ENCODE results near the gene ULBP2.
"Not testable (repeated sequence)": the region's sequence is repeated elsewhere in the genome, so short reads cannot be mapped to it uniquely, and the experiment has no call there.

ULBP2 gene

GRCh38 chr6:149953934-149954327 is 12.1 kb downstream of the ULBP2 start:
- not testable (repeated sequence) for DNase-seq

GRCh38 chr6:149954328-149954983 is 12.6 kb downstream of the ULBP2 start:
- DNase-seq: not testable (repeated sequence)

GRCh38 chr6:149954984-149955653 is 13.3 kb downstream of the ULBP2 start:
- not testable (repeated sequence) for DNase-seq

- not testable (repeated sequence) for DNase-seq
Measured at GRCh38 chr6:149955654-149956317, 14.0 kb downstream of the ULBP2 start.

GRCh38 chr6:149958124-149958523 is 16.3 kb downstream of the ULBP2 start:
- not testable (repeated sequence) for DNase-seq

GRCh38 chr6:149959806-149960205 is 18.0 kb downstream of the ULBP2 start:
- not testable (repeated sequence) for DNase-seq

- DNase-seq: no peak
Measured at GRCh38 chr6:149960488-149960887, 18.7 kb downstream of the ULBP2 start.

GRCh38 chr6:149961728-149962425 is 20.1 kb downstream of the ULBP2 start:
- DNase-seq: no peak

GRCh38 chr6:149962461-149963211 is 20.8 kb downstream of the ULBP2 start:
- DNase-seq: no peak

GRCh38 chr6:149963212-149963461 is 21.3 kb downstream of the ULBP2 start:
- no peak for DNase-seq

GRCh38 chr6:149963462-149964307 is 21.9 kb downstream of the ULBP2 start, which contains the start of gene ULBP1:
ULBP1 (plus strand) TSS chr6:149963943; CDS start chr6:149964050, 107 bp downstream.
- DNase-seq: peak; percentile 88

- peak; percentile 11 for DNase-seq
Measured at GRCh38 chr6:149964308-149965193, 22.7 kb downstream of the ULBP2 start.

- DNase-seq: no peak
Measured at GRCh38 chr6:149965194-149966020, 23.6 kb downstream of the ULBP2 start.

GRCh38 chr6:149966319-149966718 is 24.5 kb downstream of the ULBP2 start:
- DNase-seq: not testable (repeated sequence)

- DNase-seq: no peak
Measured at GRCh38 chr6:149967591-149967990, 25.8 kb downstream of the ULBP2 start.

- not testable (repeated sequence) for DNase-seq
Measured at GRCh38 chr6:149967999-149968398, 26.2 kb downstream of the ULBP2 start.

- DNase-seq: not testable (repeated sequence)
Measured at GRCh38 chr6:149968909-149969308, 27.1 kb downstream of the ULBP2 start.

- DNase-seq: no peak
Measured at GRCh38 chr6:149969635-149970034, 27.8 kb downstream of the ULBP2 start.

GRCh38 chr6:149974394-149974793 is 32.6 kb downstream of the ULBP2 start:
- not testable (repeated sequence) for DNase-seq

GRCh38 chr6:149974825-149975224 is 33.0 kb downstream of the ULBP2 start:
- peak; percentile 49 for DNase-seq
